ENCODE data around the gene CELSR1.

The CELSR1 gene

DNA sequence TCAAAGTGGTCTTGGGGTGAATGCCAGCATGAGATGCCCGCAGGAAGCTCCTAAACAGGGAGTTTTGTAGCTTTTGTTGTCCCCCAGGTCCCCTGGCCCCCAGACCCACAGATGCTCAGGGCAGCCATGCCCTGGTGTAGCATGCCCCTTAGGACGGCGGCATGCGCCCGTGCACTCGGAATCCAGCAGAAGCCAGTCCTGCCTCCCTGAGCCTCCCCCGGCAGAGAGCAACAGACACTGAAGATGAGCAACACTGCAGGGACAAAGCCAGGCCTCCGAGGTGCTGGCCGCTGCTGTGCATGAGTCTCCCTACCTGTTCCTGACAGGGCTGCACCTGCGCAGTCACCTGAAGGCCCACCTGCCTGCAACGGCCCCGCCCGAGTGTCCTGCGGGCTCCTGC is 142.8 kb downstream of the CELSR1 start:
- no peak for DNase-seq (ENCODE audit: low read depth)

GRCh38 chr22:46393873-46394272 is 143.5 kb downstream of the CELSR1 start:
- no peak for DNase-seq (ENCODE audit: low read depth)

- no peak for DNase-seq (ENCODE audit: low read depth)
Observed at GRCh38 chr22:46392137-46392844, 145.1 kb downstream of the CELSR1 start.

GRCh38 chr22:46391486-46392136 is 145.8 kb downstream of the CELSR1 start:
- DNase-seq (ENCODE audit: low read depth), result no peak

DNA sequence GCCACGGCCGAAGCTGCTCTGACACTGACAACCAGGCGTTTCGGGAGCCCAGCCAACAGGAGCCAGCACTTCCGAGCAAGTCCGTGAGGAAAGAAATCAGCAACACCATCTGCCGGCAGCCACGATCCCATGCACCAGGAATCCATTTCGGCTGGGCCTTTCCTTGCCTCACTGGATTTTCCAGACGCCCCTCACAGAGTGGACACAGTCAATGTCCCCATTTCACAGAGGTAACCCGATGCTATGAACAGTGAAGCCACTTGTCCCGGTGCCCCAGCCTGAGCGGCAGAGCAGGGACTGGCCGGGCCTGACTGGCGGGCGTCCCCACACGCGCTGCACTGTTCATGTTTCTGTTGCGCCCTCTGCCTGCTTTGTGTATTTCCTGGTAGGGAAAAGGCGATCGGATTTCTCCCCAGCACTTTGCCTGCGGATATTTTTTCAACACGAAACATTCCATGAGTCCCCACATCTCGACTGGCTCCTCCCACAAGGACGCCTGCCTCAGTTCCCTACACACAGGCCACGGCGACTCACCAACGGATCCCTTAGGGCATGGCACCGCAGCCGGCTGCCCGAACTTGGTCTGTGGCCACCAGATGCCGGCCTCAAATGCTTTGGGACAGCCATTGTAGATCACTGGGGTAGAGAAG is 146.6 kb downstream of the CELSR1 start:
- DNase-seq (ENCODE audit: low read depth), result no peak

DNA sequence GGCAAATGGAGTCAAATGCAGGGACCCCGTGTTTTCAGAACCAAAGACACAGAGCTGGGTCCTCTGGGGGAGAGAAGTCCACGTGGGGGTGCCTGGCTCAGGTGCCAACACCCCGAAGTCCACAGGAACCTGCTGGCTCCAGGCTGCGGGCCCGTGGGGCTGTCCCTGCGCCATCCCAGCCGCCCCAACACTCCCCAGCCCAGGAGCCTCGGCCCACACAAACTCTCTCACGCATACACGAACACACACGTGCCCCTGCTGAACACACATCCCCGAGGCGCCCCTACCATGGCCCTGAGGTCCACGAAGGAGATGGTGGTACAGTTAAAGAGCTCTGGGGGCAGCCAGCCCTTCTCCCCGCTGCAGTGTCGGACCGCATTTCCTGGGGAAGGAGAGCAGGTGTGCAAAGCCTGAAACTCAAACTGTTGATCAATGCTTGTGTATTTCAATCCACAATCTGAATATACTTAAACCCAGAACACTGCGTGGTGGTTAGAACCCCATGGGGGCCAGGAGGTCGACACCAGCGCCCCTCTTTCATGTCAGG is 147.2 kb downstream of the CELSR1 start:
- DNase-seq (ENCODE audit: low read depth), result no peak

- no peak for DNase-seq (ENCODE audit: low read depth)
Observed at GRCh38 chr22:46389081-46389480, 148.3 kb downstream of the CELSR1 start.

DNA sequence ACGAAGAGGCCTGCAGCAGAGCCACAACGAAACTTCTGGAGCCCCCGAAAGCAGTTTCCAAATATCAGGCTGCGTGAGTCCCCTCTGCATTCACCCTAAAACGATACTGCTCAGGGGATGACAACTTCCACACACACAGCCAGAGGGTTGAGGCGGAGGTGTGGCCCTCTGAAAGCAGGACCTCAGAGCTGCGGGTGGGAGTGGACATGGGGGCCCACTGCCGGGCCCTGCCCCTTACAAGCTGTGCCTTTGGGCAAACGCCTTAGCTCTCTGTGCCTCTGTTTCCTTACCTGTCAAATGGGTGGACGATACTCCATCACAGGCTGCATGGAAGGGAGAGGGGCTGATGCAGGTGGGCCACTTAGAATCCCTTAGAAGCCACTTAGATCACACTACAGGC is 148.8 kb downstream of the CELSR1 start:
- no peak for DNase-seq (ENCODE audit: low read depth)

DNA sequence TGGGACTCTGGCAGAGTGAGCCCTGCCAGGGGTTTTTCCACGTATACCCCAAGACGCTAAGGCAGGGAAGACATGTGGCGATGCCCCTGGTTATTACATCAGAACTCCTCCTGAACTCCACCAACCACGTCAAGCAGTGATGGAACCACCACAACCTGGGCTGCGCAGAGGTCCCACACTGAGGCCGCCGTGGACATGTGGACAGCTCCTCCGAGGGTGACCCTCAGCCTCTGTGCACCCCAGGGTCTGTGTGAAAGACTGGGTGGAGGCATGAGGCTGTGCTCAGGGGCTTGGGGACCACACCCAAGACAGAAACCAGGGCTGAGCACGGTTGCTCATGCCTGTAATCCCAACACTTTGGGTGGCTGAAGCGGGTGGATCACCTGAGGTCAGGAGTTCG is 149.7 kb downstream of the CELSR1 start:
- DNase-seq (ENCODE audit: low read depth), result no peak

DNA sequence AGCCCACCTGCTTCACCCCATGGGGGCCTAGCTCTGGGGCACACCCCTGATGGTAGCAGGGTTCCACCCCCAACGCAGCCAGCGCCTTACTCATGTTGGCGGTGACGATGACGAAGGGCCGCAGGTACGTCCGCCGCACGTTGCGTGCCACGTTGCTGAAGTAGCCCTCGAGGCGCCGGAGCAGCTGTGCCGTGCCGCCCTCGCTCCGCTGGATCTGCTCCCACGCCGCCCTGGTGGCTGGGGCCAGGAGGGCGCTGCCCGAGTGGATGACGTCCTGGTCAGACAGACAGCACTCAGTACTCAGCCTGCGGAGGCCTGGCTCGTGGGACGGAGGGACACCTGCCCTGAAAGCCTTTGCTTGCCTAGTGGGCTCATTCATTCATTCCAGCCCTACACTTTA is 151.1 kb downstream of the CELSR1 start:
- DNase-seq (ENCODE audit: low read depth), result no peak

DNA sequence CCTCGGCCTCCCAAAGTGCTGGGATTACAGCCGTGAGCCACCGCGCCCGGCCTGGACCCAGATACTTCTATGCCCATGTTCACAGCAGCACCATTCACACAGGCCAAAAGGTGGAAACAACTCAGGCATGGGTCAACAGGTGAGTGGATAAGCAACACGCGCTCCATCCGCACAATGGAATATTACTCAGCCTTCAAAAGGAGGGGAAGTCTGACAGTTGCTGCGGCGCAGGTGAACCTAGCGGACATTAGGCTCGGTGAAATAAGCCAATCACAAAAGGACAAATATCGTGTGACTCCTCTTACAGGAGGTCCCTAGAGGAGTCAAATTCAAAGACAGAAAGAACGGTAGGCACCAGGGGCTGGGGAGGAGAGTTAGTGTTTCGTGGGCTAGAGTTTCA is 154.9 kb downstream of the CELSR1 start:
- no peak for DNase-seq (ENCODE audit: low read depth)

GRCh38 chr22:46381731-46382130 is 155.7 kb downstream of the CELSR1 start:
- DNase-seq (ENCODE audit: low read depth), result no peak

DNA sequence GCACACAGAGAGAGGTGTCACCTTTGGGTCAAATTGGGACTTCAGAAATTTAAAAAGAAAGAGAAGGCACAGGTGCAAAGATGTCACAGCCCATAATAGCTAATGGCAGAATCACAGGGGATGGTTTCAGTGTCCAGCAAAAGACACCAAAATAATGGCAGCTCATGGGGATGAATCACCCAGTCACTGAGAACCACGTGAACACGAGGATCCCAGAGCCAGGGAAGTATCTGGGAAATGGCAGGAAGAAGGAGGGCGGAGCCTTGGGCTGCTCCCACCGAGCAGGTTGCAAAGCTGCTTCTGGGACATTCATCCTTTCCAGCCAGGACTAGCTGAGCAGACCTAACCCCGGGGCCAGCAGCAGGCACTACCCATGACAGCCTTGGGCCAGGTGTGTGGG is 156.3 kb downstream of the CELSR1 start:
- no peak for DNase-seq (ENCODE audit: low read depth)

DNA sequence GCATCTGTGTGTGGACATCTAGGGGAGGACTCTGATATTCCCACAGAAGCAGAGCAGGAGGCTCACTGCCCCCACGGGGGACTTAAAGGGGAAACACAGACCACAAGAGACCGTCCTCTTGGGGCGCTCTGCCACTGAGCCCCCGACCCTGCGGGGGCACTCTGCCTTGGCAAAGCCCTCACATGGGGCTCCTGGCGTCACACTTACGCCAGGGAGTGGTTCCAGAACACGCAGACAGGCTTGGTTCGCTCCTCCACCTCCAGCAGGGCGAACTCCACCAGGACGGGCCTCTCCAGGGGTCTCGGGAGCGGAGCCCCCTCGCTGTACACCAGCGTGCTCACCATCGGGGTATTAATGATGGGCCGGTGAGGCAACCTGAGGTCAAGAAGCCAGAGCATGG is 156.8 kb downstream of the CELSR1 start:
- DNase-seq (ENCODE audit: low read depth), result no peak

GRCh38 chr22:46380069-46380468 is 157.4 kb downstream of the CELSR1 start:
- DNase-seq (ENCODE audit: low read depth), result no peak

- no peak for DNase-seq (ENCODE audit: low read depth)
Observed at GRCh38 chr22:46379066-46379930, 158.1 kb downstream of the CELSR1 start.

- no peak for DNase-seq (ENCODE audit: low read depth)
Observed at GRCh38 chr22:46378426-46379065, 158.9 kb downstream of the CELSR1 start.

- no peak for DNase-seq (ENCODE audit: low read depth)
Observed at GRCh38 chr22:46377525-46378425, 159.6 kb downstream of the CELSR1 start.

DNA sequence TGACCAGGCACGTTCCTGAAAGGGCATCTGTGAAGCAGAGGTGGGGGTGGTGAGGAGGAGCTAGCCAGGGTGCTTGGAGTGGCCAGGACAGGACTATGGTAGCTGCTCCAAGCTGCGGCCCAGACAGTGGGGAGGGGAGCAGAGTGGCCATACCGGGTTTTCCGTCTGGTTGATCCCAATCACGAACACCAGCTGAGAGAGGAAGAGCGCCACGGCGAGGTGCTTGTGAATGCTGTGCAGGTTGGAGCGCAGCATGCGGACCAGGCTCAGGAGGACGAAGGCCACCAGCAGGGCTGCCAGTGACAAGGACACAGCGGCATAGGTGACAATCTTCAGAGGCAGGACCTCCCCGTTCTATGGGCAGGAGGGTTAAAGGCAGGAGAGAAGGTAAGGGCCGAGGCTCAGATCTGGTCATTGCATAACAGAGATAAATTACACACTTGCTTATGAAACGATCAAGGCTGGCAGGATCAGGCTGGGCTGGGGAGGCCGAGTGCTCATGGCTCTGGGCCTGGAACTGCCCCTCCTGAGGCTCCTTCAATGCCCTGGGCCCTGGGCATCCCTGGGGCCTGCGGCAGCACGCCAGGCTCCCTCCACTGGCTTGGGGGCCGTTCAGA is 160.4 kb downstream of the CELSR1 start:
- no peak for DNase-seq (ENCODE audit: low read depth)

DNA sequence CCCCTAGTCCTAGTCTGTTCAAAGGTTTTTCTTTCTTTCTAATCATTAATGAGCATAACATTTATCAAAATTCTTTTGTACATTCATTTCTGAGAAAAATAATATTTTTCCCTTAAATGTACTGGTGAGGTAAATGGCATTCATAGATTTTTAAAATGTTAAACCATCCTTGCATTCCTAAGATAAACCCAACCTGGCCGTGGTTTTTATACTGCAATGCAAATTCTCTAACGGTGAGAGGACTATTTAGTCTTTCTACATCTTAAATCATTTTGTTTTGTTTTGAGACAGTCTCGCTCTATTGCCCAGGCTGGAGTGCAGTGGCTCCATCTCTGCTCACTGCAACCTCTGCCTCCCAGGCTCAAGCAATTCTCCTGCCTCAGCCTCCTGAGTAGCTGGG is 161.3 kb downstream of the CELSR1 start:
- DNase-seq (ENCODE audit: low read depth), result no peak
